Left ventricle myocardium superior (tissue), 1 donor: ENCODE results near the gene LAMC2. TPM values are rescaled to one million over a fixed set of nuclear protein-coding genes. Genes with fewer than 3 reads are reported as not detected.
A peak's percentile ranks its signal among the peaks of the same experiment; 100 is the strongest.

Experiments used
- ATAC-seq: fragments of 200-7000 bp; cut with Tn5 transposase; one replicate; pipeline ENCODE4 v1.9.1; 2020; ENCODE audit warnings: mild to moderate bottlenecking, moderate library complexity
- DNase-seq: peaks from one replicate; pipeline ENCODE4 v3.0.0-alpha.2; 2020
- intact Hi-C: fragments of 100-400 bp; cut with micrococcal nuclease; formaldehyde crosslinking; loops from one replicate; pipeline ENCODE4 v1.11.0; 2022
- total RNA-seq: library from RNA; stranded (reverse); fragmentation: NEBNext Ultra II Directional; extraction: Animal tissue kit (Norgen Biotek cat#: 25700); gene quantifications from one replicate; pipeline ENCODE4 v1.2.1, GENCODE V29; 2021
- donor health status: DM: no; HTN: yes; CAD: no; lungs with severe emphysema.

Gene LAMC2
- total RNA-seq, 1 donor from 2014 or later, result 3.7 TPM

GRCh38 chr1:183274836-183275235, 88.8 kb downstream of the LAMC2 start:
- no peak for DNase-seq
- ATAC-seq, result no peak
- intact Hi-C loops, result no loop called here

GRCh38 chr1:183275322-183275721, 89.3 kb downstream of the LAMC2 start:
- intact Hi-C loops, result no loop called here
- ATAC-seq, result no peak
- DNase-seq, result no peak

GRCh38 chr1:183276386-183277080, 90.5 kb downstream of the LAMC2 start:
- DNase-seq (no peak), ATAC-seq (no peak)
- intact Hi-C loops, result no loop called here

- DNase-seq (no peak), ATAC-seq (no peak)
- intact Hi-C loops, result no loop called here
Measured at GRCh38 chr1:183277821-183278738, 92.0 kb downstream of the LAMC2 start.

- no peak for DNase-seq
- intact Hi-C loops, result no loop called here
Measured at GRCh38 chr1:183278739-183279591, 92.9 kb downstream of the LAMC2 start.

DNA sequence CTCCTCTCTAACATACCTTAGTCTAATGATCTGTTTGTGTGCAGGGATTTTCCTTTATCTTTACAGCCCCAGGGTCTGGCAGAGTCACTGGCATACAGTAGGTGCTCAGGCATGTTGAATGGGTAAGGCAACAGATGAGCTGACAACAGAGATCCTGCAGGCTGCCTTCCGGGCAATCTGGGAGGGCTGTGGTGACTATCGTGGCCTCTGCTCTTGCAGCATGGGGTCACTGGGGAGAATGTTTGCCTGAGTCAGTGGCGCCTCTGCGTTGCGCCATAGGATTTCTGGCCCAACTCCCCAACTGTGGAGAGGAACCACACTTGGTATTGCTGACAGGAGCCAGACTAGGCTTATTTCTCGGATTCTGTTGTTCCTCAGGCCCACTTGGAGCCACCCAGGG, 93.8 kb downstream of the LAMC2 start:
- peak; percentile 56 for DNase-seq
- ATAC-seq, result no peak
- intact Hi-C loops, result loop anchor here (5.0 kb wide), 1 partner anchor 37 kb away; no protein-coding TSS in a partner anchor

More at GRCh38 chr1:183278739-183279591, 92.9 kb downstream of the LAMC2 start:
- no peak for ATAC-seq

GRCh38 chr1:183281039-183281438, 95.0 kb downstream of the LAMC2 start:
- intact Hi-C loops, result loop anchor here (5.0 kb wide), 1 partner anchor 36 kb away; no protein-coding TSS in a partner anchor
- no peak for DNase-seq
- peak; percentile 2 for ATAC-seq

DNA sequence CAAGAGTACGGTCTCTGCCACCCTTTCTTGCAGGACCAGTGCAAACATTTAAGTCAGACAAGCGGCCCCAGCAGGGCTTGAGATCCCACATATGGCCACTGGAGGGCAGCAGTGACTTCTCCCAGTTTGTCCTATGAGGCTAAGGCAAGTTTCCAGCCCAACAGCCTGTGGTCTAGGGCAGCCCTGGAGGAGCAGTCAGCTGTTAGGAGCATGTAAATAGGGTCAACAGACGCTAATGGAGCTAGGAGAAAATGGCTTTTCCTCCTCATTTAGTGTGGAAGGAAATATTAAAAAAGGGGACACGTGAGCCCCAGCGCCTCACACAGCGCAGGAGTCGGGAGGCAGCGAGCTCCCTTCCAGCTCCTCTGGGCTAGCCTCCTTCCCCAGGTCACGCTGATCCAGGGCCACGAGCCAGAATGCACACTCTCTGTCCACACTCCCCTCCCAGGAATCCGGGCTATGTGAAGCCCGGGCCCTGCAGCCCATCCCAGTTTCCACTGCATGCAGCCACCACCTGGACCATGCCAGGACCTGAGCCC, 95.6 kb downstream of the LAMC2 start:
- DNase-seq (peak; percentile 94), ATAC-seq (peak; percentile 94)
- intact Hi-C loops, result loop anchor here (5.0 kb wide), 1 partner anchor 36 kb away; no protein-coding TSS in a partner anchor

GRCh38 chr1:183282101-183282855, 96.2 kb downstream of the LAMC2 start:
- no peak for DNase-seq
- ATAC-seq, result peak; percentile 18
- intact Hi-C loops, result loop anchor here (5.0 kb wide), 1 partner anchor 35 kb away; no protein-coding TSS in a partner anchor

DNA sequence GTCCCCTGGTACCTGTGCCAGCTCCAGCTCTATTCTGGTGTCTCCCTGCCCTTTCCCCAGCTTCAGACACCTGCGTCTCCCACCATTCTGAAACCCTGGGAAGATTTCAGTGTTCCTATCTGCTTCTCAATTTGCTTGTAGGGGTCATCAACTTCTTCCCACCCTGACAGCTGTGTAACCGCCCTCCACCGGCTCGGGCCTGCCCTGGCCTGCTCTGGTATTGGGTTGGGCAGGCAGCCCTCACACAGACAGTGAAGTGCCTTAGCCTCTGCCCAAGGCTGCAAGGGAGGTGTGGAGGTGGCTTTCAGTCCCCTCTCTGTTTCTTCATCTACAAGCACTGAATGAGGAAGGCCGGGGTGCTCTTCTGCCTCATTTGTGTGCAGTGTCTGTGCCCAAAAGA, 97.2 kb downstream of the LAMC2 start:
- ATAC-seq (no peak), DNase-seq (peak; percentile 56)
- intact Hi-C loops, result loop anchor here (5.0 kb wide), 1 partner anchor 34 kb away; no protein-coding TSS in a partner anchor

GRCh38 chr1:183284086-183284485, 98.0 kb downstream of the LAMC2 start:
- no peak for DNase-seq
- ATAC-seq, result no peak
- intact Hi-C loops, result loop anchor here (5.0 kb wide), 1 partner anchor 33 kb away; no protein-coding TSS in a partner anchor

GRCh38 chr1:183285256-183285655, 99.2 kb downstream of the LAMC2 start:
- intact Hi-C loops, result no loop called here
- no peak for ATAC-seq

DNA sequence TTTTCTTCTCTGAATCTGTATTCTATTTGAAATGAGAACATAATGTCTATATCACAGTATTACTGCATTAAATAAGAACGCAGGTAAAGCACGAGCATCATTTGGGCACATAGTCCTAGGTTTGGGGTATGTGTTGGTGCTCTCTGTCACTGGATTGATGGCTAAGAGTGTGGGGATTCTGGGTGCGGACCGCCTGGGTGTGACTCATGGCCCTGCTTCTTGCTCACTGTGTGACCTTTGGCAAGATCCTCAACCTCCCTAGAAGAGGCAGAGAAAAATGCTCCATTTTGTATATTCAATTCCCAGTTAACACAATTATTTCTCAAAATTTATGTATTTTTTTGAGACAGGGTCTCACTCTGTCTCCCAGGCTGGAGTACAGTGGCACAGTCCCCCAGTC, 99.7 kb downstream of the LAMC2 start:
- DNase-seq, result no peak
- intact Hi-C loops, result no loop called here
- no peak for ATAC-seq

More at GRCh38 chr1:183285256-183285655, 99.2 kb downstream of the LAMC2 start:
- DNase-seq, result no peak

DNA sequence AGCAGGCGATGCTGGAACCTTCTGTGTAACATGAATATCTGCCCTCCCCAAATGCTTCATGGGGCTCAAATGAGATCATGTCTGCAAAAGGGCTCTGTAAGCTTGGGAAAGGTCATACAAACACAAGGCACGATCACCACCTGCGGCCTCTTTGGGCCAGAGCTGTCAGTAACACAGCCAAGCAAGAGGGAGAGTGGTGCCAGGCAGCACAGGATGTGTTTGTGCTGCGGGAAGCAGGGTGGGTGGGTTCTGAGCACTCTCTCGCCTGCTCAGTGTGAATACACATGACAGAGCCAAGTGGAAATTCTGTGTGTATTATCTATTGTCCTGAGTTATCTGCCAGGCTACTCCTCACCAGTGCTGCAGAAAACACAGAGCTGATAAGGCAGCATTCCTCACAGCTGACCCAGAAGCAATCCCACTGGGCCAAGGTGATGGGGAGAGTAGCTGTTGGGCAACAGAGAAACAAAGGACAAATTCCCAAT, 101.2 kb downstream of the LAMC2 start:
- intact Hi-C loops, result no loop called here
- DNase-seq (peak; percentile 89), ATAC-seq (peak; percentile 90)

DNA sequence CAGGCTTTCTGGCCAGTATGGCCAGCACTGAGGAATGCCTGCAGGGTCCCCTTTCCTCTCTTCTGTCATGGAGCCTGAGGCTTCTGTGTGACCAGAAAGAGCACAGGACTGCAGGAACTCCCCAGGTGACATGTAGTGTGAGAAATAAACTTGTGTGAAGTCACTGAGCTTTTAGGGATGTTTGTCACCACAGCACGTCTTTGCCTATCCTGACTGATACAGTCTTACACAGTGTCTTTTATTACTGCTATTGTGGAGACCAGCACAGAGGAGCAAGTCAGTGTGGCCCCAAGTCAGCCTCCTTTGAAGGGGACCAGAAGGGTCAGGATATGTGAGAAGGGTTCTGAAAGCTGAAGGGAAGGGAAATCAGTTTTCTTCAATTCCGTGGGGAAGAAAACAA, 102.5 kb downstream of the LAMC2 start:
- ATAC-seq (no peak), DNase-seq (no peak)
- intact Hi-C loops, result no loop called here

GRCh38 chr1:183289051-183289496, 103.0 kb downstream of the LAMC2 start:
- ATAC-seq (peak; percentile 57), DNase-seq (peak; percentile 75)
- intact Hi-C loops, result no loop called here

DNA sequence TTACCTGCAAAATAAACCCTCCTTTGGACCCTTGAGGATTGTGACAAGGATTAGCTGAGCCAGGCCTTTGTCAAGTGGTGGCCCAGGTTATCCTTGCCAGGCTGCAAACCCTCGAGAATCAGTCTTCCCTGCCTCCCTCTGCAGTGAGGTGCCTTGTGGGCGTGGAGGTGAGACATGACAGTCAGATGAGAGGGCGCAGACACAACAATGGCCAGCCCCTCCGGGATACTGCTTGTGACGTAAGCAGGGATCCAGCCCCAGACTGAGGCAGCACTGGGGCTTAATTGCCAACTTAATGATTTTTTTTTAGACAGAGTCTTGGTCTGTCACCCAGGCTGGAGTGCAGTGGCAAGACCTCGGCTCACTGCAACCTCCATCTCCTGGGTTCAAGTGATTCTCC, 104.6 kb downstream of the LAMC2 start:
- intact Hi-C loops, result no loop called here
- no peak for ATAC-seq
- DNase-seq, result no peak

DNA sequence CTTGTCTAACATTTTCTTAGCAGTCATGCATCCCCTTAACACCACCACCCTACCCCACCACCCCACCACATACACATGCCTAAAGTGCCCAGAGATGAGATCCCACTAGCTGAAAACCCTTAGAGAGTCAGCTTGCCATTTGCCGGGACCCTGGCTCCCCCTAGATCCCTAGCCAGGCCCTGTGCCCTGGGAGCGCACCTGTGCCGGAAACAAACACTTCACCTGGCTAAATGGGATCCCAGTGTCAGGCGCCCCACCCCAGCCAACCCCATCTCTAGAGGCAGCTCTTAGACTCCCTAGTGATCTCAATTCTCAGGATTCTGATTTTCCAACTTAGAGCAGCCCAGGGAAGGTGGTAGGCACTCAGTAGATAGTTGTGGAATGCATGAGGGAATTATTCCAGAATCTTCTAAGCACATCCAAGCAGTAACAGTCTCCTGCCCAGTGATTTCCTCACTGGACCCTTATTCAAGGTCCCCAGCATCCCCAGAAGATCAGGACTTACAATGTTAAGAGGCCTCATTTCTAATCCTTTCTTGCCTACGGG, 105.2 kb downstream of the LAMC2 start:
- intact Hi-C loops, result no loop called here
- DNase-seq, result no peak
- no peak for ATAC-seq
